ENCODE results near the gene SLC13A5. TPM values are rescaled to one million over a fixed set of nuclear protein-coding genes. Genes with fewer than 3 reads are reported as not detected.
"Not testable (repeated sequence)": the region's sequence is repeated elsewhere in the genome, so short reads cannot be mapped to it uniquely, and the experiment has no call there.

Gene SLC13A5
- total RNA-seq, 1 donor from 2014 or later, result not detected

- TF ChIP-seq CTCF (IDR thresholded peaks at IDR 0.05; ENCODE audit: borderline replicate concordance), result no peak
- H3K9me3 ChIP-seq (replicated peaks), result no peaks in the 10 kb centered on the region
- DNase-seq, result no peak
- no peaks in the 10 kb centered on the region for H3K36me3 ChIP-seq
- H3K4me3 ChIP-seq, result no peak overlapping the region
- intact Hi-C loops (cut with micrococcal nuclease), result no loop called here
- peaks cover 20% of the 10 kb centered on the region for H3K4me1 ChIP-seq
- no peak overlapping the region for H3K27ac ChIP-seq (replicated peaks)
- peaks cover 91% of the 10 kb centered on the region for H3K27me3 ChIP-seq (ENCODE audit: low read depth)
These were observed 55.4 kb downstream of the SLC13A5 start for GRCh38 chr17:6657633-6658287.

- H3K9me3 ChIP-seq (replicated peaks); H3K36me3 ChIP-seq; DNase-seq; H3K4me3 ChIP-seq; H3K27ac ChIP-seq (replicated peaks); intact Hi-C loops (cut with micrococcal nuclease): not testable (repeated sequence)
- peaks cover 90% of the 10 kb centered on the region for H3K27me3 ChIP-seq (ENCODE audit: low read depth)
- H3K4me1 ChIP-seq, result peaks cover 27% of the 10 kb centered on the region
These were observed 56.2 kb downstream of the SLC13A5 start for GRCh38 chr17:6656797-6657632.

- H3K9me3 ChIP-seq (replicated peaks); DNase-seq; H3K27ac ChIP-seq (replicated peaks); intact Hi-C loops (cut with micrococcal nuclease); H3K36me3 ChIP-seq: not testable (repeated sequence)
- Histone ChIP-seq H3K4me1 (peaks cover 36% of the 10 kb centered on the region), H3K27me3 (ENCODE audit: low read depth) (peaks cover 80% of the 10 kb centered on the region), H3K4me3 (peak overlapping the region; percentile 47)
These were observed 57.3 kb downstream of the SLC13A5 start for GRCh38 chr17:6655732-6656361.

GRCh38 chr17:6654841-6655731 lies 58.1 kb downstream of the SLC13A5 start:
- DNase-seq, result no peak
- intact Hi-C loops (cut with micrococcal nuclease), result no loop called here
- peak; percentile 20 for TF ChIP-seq CTCF (IDR thresholded peaks at IDR 0.05; ENCODE audit: borderline replicate concordance)
- H3K36me3 ChIP-seq, result no peaks in the 10 kb centered on the region
- H3K4me3 ChIP-seq, result peak overlapping the region; percentile 47
- H3K27ac ChIP-seq (replicated peaks), result no peak overlapping the region
- no peaks in the 10 kb centered on the region for H3K9me3 ChIP-seq (replicated peaks)
- H3K4me1 ChIP-seq, result peaks cover 44% of the 10 kb centered on the region
- H3K27me3 ChIP-seq (ENCODE audit: low read depth), result peaks cover 73% of the 10 kb centered on the region

GRCh38 chr17:6651919-6652452 lies 61.2 kb downstream of the SLC13A5 start:
- TF ChIP-seq CTCF (IDR thresholded peaks at IDR 0.05; ENCODE audit: borderline replicate concordance), result no peak
- Histone ChIP-seq H3K4me1 (peaks cover 60% of the 10 kb centered on the region), H3K27me3 (ENCODE audit: low read depth) (peaks cover 44% of the 10 kb centered on the region), H3K27ac (replicated peaks) (peak overlapping the region; percentile 88), H3K4me3 (peak overlapping the region; percentile 98), H3K36me3 (peaks cover 24% of the 10 kb centered on the region), H3K9me3 (replicated peaks) (no peaks in the 10 kb centered on the region)
- intact Hi-C loops (cut with micrococcal nuclease), result no loop called here
- no peak for DNase-seq
